Measurements from ENCODE around the gene SLC25A53.

GRCh38 chrX:104172121-104172520 lies 15.3 kb upstream of the SLC25A53 start:
- no peak for TF ChIP-seq ETS1 (IDR thresholded peaks at IDR 0.05)
- TF ChIP-seq CTCF (conservative IDR thresholded peaks at IDR 0.05; ENCODE audit: low read depth in 2 of 2), result no peak
- no peak for TF ChIP-seq ZNF331 (CRISPR knock-in tag; IDR thresholded peaks at IDR 0.05; ENCODE audit: low read depth)
- no peak for TF ChIP-seq EZH2 (IDR thresholded peaks at IDR 0.05; ENCODE audit: low read depth, unreplicated experiment)
- TF ChIP-seq ZNF114 (CRISPR knock-in tag; IDR thresholded peaks at IDR 0.05), result no peak
- TF ChIP-seq POLR2AphosphoS5 (IDR thresholded peaks at IDR 0.05; ENCODE audit: low read depth), result no peak
- no peak for TF ChIP-seq REST (IDR thresholded peaks at IDR 0.05; ENCODE audit: unreplicated experiment)
- TF ChIP-seq EZH2phosphoT487 (IDR thresholded peaks at IDR 0.05; ENCODE audit: unreplicated experiment), result no peak
- TF ChIP-seq JUNB (IDR thresholded peaks at IDR 0.05; ENCODE audit: unreplicated experiment), result no peak
- no peak for TF ChIP-seq ZNF462 (CRISPR knock-in tag; IDR thresholded peaks at IDR 0.05)
- no peak for TF ChIP-seq CREB1 (CRISPR knock-in tag; IDR thresholded peaks at IDR 0.05; ENCODE audit: low read depth)
